K562 (cell line): Measurements from ENCODE around the gene DGKA. TPM values are rescaled to one million over a fixed set of nuclear protein-coding genes. Genes with fewer than 3 reads are reported as not detected.
A peak's percentile ranks its signal among the peaks of the same experiment; 100 is the strongest.

Experiments used
- BDP1 ChIP-seq: IDR thresholded peaks from 3 replicates; pipeline ENCODE4 v1.6.1; 2011; ENCODE audit not compliant: insufficient read length, insufficient read depth
- KAT8 ChIP-seq: fragments of 450-650 bp; IDR thresholded peaks from 2 replicates; pipeline ENCODE4 v1.6.1; 2016; ENCODE audit warnings: low read depth, mild to moderate bottlenecking
- MGA ChIP-seq: fragments of 450-650 bp; IDR thresholded peaks from 2 replicates; pipeline ENCODE4 v1.6.1; 2016; ENCODE audit warnings: mild to moderate bottlenecking, moderate library complexity
- NONO ChIP-seq, 2 experiments: fragments of 200-400 bp in 1 of 2; fragments of 450-650 bp in 1 of 2; formaldehyde crosslinking in 1 of 2; IDR thresholded peaks; 2 replicates each; pipeline ENCODE4 v1.6.1; 2017; ENCODE audit warnings: low read depth in 2 of 2, mild to moderate bottlenecking in 2 of 2, moderate library complexity in 2 of 2, low read length in 1 of 2
- PRDM10 ChIP-seq: fragments of 450-650 bp; IDR thresholded peaks from 2 replicates; pipeline ENCODE4 v1.6.1; 2018; ENCODE audit not compliant: partially characterized antibody
- SIRT6 ChIP-seq: IDR thresholded peaks from one replicate; pipeline ENCODE4 v1.6.1; 2012; ENCODE audit warnings: low read depth, mild to moderate bottlenecking, control low read depth, inconsistent platforms, low read length, moderate library complexity
- ZNF143 ChIP-seq: sonication (generic); formaldehyde crosslinking; IDR thresholded peaks from 2 replicates; pipeline ENCODE4 v1.9.0; 2022; ENCODE audit warnings: mild to moderate bottlenecking, missing genetic modification reagents
- ZNF830 ChIP-seq: fragments of 250-450 bp; sonication (Bioruptor Pico); IDR thresholded peaks from 2 replicates; pipeline ENCODE4 v1.5.0; 2021; ENCODE audit warnings: mild to moderate bottlenecking
- polyA plus RNA-seq, 8 experiments: library from polyadenylated mRNA; depleted of rRNA in 4 of 8; stranded (reverse) in 5 of 8; unstranded in 3 of 8; fragments of >200 nt; fragmentation: Nextera tagmentation in 2 of 8; fragmentation: Illumina TruSeq in 1 of 8; extraction: Ambion mirVana in 2 of 8; extraction: Trizol in 1 of 8; gene quantifications; 2 replicates each; pipeline versions ENCODE4 v1.2.1 to v1.2.3, GENCODE V29; 2011 to 2014; ENCODE audit warnings: inconsistent platforms in 1 of 8, missing spikeins in 1 of 8
- total RNA-seq, 7 experiments: library from RNA; depleted of rRNA in 6 of 7; stranded (reverse); fragments of >200 nt in 6 of 7; fragmentation: Illumina TruSeq in 2 of 7; extraction: Trizol in 2 of 7; gene quantifications; 2 replicates each; pipeline versions ENCODE4 v1.2.1 to v1.2.3, GENCODE V29; 2011 to 2021; ENCODE audit warnings: low replicate concordance in 1 of 7
- TF ChIP-seq, protein P1 (sequence below): sonication (generic); formaldehyde crosslinking; IDR thresholded peaks from 2 replicates; pipeline ENCODE4 v1.8.1; 2023; ENCODE audit warnings: mild to moderate bottlenecking, missing genetic modification reagents

The DGKA gene
- total and polyA plus RNA-seq, 9 of the 15 experiments (the other 6 are each of a cell fraction or from before 2014, with no cell fraction given), result 3.4 to 12.4 (median 6.2) TPM

DNA sequence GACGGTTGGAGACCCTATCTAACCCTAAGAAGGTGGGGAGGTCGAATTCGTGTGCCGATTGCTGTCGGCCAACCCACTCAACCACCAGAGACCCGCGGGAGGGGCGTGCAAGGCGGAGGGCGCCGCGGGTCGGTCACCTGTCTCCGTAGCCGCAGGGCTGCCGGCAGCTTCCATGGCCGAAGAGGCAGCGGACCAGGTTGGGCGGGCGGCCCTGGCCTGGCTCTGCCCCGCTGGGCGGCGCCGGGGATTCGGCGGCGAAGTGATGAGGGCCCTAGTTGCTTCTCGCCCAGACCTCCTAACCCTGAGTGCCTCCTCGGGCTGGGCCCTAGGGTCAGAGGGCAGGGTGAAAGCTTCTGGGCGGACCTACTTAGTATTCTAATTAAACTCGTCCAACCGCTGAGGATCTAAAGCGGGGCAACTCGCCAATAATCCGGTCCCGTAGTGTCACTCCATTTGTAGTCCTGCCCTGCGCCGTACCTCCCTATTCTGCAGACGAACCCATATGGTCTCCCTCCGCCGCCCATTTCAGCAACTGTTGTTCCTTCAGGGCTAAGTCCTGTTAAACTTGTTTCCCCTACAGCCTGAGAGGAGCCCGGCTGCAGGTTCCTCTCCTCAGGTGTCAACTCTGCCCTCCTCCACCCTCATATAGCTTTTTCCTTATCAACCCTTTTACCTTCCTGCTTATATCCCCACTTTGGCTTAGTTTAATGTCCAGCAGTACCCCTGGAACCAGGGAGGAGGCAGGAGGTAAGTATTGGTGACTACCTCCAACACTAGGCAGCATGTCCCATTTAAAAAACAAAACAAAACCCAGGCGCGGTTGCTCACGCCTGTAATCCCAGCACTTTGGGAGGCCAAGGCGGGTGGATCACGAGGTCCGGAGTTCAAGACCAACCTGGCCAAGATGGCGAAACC is 3.1 kb upstream of the DGKA start, which contains the start of gene PYM1 (continued):
- TF ChIP-seq MGA (peak; percentile 29; the same call in 1 of the 2 replicates), ZNF143 (CRISPR knock-in tag) (no peak), ZNF830 (0 out of 2 replicates have a peak, but pooled peaks have one; percentile 33), BDP1 (no peak), PRDM10 (peak; percentile 61), KAT8 (no peak), NONO (IDR thresholded peaks at IDR 0.05; ENCODE audit: low read depth in 2 of 2, low read length in 1 of 2) (0 out of 4 replicates have a peak, but pooled peaks of 1 of the 2 experiments have one; percentile 42), SIRT6 (no peak)
- TF ChIP-seq, protein P1, sequence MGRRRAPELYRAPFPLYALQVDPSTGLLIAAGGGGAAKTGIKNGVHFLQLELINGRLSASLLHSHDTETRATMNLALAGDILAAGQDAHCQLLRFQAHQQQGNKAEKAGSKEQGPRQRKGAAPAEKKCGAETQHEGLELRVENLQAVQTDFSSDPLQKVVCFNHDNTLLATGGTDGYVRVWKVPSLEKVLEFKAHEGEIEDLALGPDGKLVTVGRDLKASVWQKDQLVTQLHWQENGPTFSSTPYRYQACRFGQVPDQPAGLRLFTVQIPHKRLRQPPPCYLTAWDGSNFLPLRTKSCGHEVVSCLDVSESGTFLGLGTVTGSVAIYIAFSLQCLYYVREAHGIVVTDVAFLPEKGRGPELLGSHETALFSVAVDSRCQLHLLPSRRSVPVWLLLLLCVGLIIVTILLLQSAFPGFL (CRISPR knock-in tag), result 0 out of 2 replicates have a peak, but pooled peaks have one; percentile 80
